HG02588 (cell line): ENCODE results near the gene RNF186.
"Not testable (repeated sequence)": the region's sequence is repeated elsewhere in the genome, so short reads cannot be mapped to it uniquely, and the experiment has no call there.

Experiments used
- ATAC-seq: cut with Tn5 transposase; IDR thresholded peaks from one replicate; pipeline ENCODE4 v1.9.1; 2021; ENCODE audit warnings: mild to moderate bottlenecking, moderate library complexity; ENCODE audit not compliant: unreplicated experiment

Gene RNF186

GRCh38 chr1:19825298-19825697 lies 10.2 kb upstream of the RNF186 start:
- no peak for ATAC-seq

GRCh38 chr1:19824541-19824940 lies 9.5 kb upstream of the RNF186 start:
- no peak for ATAC-seq

GRCh38 chr1:19824036-19824435 lies 9.0 kb upstream of the RNF186 start:
- ATAC-seq, result no peak

GRCh38 chr1:19819701-19820100 lies 4.6 kb upstream of the RNF186 start:
- no peak for ATAC-seq

- ATAC-seq, result no peak
These were observed 3.2 kb upstream of the RNF186 start for GRCh38 chr1:19818324-19818723.

GRCh38 chr1:19817160-19817559 lies 2.1 kb upstream of the RNF186 start:
- ATAC-seq, result no peak

- ATAC-seq, result not testable (repeated sequence)
These were observed 1.6 kb upstream of the RNF186 start for GRCh38 chr1:19816737-19817086.

GRCh38 chr1:19815801-19816736 lies 986 bp upstream of the RNF186 start:
- no peak for ATAC-seq

GRCh38 chr1:19814244-19814661 lies 830 bp downstream of the RNF186 start:
- ATAC-seq, result no peak

GRCh38 chr1:19813643-19813960 lies 1.5 kb downstream of the RNF186 start:
- no peak for ATAC-seq

- no peak for ATAC-seq
These were observed 2.0 kb downstream of the RNF186 start for GRCh38 chr1:19812875-19813642.

- no peak for ATAC-seq
These were observed 3.8 kb downstream of the RNF186 start for GRCh38 chr1:19811206-19811851.

GRCh38 chr1:19809044-19809750 lies 5.9 kb downstream of the RNF186 start:
- no peak for ATAC-seq

GRCh38 chr1:19808351-19808750 lies 6.7 kb downstream of the RNF186 start:
- no peak for ATAC-seq

- no peak for ATAC-seq
These were observed 10.2 kb downstream of the RNF186 start for GRCh38 chr1:19804831-19805251.

GRCh38 chr1:19802269-19802668 lies 12.8 kb downstream of the RNF186 start:
- ATAC-seq, result no peak

GRCh38 chr1:19800076-19800804 lies 14.8 kb downstream of the RNF186 start:
- ATAC-seq, result no peak

GRCh38 chr1:19799230-19800075 lies 15.6 kb downstream of the RNF186 start, which contains the start of gene TMCO4:
Gene TMCO4, minus strand, starts transcription at chr1:19799916. Its CDS starts 19,158 bp downstream, at chr1:19780758.
- ATAC-seq, result no peak

- no peak for ATAC-seq
These were observed 16.4 kb downstream of the RNF186 start for GRCh38 chr1:19798486-19799229.
